K562 (cell line): Measurements from ENCODE around the gene CD8A. TPM values are rescaled to one million over a fixed set of nuclear protein-coding genes. Genes with fewer than 3 reads are reported as not detected.

Experiments used
- ATAC-seq: fragments of 200-7000 bp; cut with Tn5 transposase; 3 replicates; pipeline ENCODE4 v1.9.1; 2020; ENCODE audit warnings: moderate library complexity
- BruUV-seq: library from RNA; stranded (reverse); fragments of 400-500 nt; replicated peaks from 2 replicates; lab custom pipeline; 2021; lab: Mats Ljungman, UMichigan
- CTCF ChIA-PET: fragments of 300-600 bp; formaldehyde crosslinking; extraction: SDS; loops from one replicate; lab custom pipeline; 2021; ENCODE audit warnings: low intra/inter-chr PET ratio; lab: Yijun Ruan, JAX
- POLR2A ChIA-PET: fragments of 300-600, 350-650 bp; sonication (Branson Sonifier 250); formaldehyde crosslinking; extraction: SDS; loops from one replicate; lab custom pipeline; 2021; ENCODE audit warnings: antibody characterized with exemption, inconsistent platforms; lab: Yijun Ruan, JAX
- DNase-seq, 4 experiments: peaks; one replicate each; pipeline versions ENCODE4 v3.0.0 to v3.0.0-alpha.2; 2011 to 2018; ENCODE audit warnings: low spot score in 3 of 4, mixed read lengths in 3 of 4; ENCODE audit errors: extremely low read depth in 1 of 4
- FAIRE-seq: peaks from 2 replicates; lab custom pipeline; 2011; peaks lifted over from hg19 to GRCh38; lab: Jason Lieb, UNC
- H2AFZ ChIP-seq: 2 replicates; pipeline ENCODE4 v1.6.0; 2011; ENCODE audit warnings: low read depth, low read length, control low read depth, inconsistent platforms
- H3K27ac ChIP-seq: fragments of 200-600 bp; 3 replicates; pipeline ENCODE4 v1.8.0; 2011; ENCODE audit warnings: low read depth, mild to moderate bottlenecking, control low read depth, inconsistent platforms, low read length, moderate library complexity, mixed read lengths; ENCODE audit errors: extremely low read depth
- H3K27me3 ChIP-seq, 2 experiments: fragments of 300-600 bp in 1 of 2; 2 replicates in 1 of 2; 3 replicates in 1 of 2; pipeline versions ENCODE4 v1.6.0 to v1.8.0; 2011; ENCODE audit warnings: inconsistent platforms in 2 of 2, low read length in 2 of 2, mild to moderate bottlenecking in 1 of 2, mixed read lengths in 1 of 2, moderate library complexity in 1 of 2; ENCODE audit not compliant: control insufficient read depth in 2 of 2, insufficient read depth in 2 of 2
- H3K36me3 ChIP-seq: fragments of 300-600 bp; 3 replicates; pipeline ENCODE4 v1.8.0; 2011; ENCODE audit warnings: mild to moderate bottlenecking, low read length, inconsistent platforms; ENCODE audit not compliant: control insufficient read depth, insufficient read depth
- H3K4me1 ChIP-seq, 2 experiments: fragments of 200-600 bp in 1 of 2; replicated peaks in 1 of 2; 2 replicates in 1 of 2; 3 replicates in 1 of 2; pipeline versions ENCODE4 v1.5.1 to v1.8.0; 2011; ENCODE audit warnings: inconsistent platforms in 2 of 2, low read length in 2 of 2, mild to moderate bottlenecking in 1 of 2, mixed read lengths in 1 of 2, moderate library complexity in 1 of 2; ENCODE audit not compliant: control insufficient read depth in 2 of 2, insufficient read depth in 2 of 2
- H3K4me2 ChIP-seq: 2 replicates; pipeline ENCODE4 v1.6.1; 2011; ENCODE audit warnings: low read length, control low read depth, inconsistent platforms, mixed read lengths; ENCODE audit not compliant: insufficient read depth
- H3K4me3 ChIP-seq: fragments of 200-600 bp; sonication (generic), shearing (Covaris generic); 2 replicates; pipeline ENCODE4 v1.5.1; 2016; ENCODE audit warnings: control low read depth, inconsistent platforms
- H3K79me2 ChIP-seq: fragments of 200-600 bp; 3 replicates; pipeline ENCODE4 v1.8.0; 2011; ENCODE audit warnings: low read length, inconsistent platforms; ENCODE audit not compliant: control insufficient read depth, insufficient read depth
- H3K9ac ChIP-seq, 2 experiments: 2 replicates each; pipeline versions ENCODE4 v1.6.0 to v1.6.1; 2011; ENCODE audit warnings: low read depth in 2 of 2, low read length in 2 of 2, control low read depth in 1 of 2, inconsistent platforms in 1 of 2, mild to moderate bottlenecking in 1 of 2, mixed read lengths in 1 of 2; ENCODE audit not compliant: insufficient read depth in 1 of 2
- H3K9me1 ChIP-seq: one replicate; pipeline ENCODE4 v1.6.0; 2011; ENCODE audit warnings: inconsistent platforms, mild to moderate bottlenecking, low read length, moderate library complexity; ENCODE audit not compliant: control insufficient read depth, insufficient read depth
- H3K9me3 ChIP-seq: replicated peaks from 2 replicates; pipeline ENCODE4 v1.5.1; 2011; ENCODE audit warnings: low read depth, low read length, inconsistent platforms; ENCODE audit not compliant: control insufficient read depth, insufficient read depth
- H4K20me1 ChIP-seq: replicated peaks from 2 replicates; pipeline ENCODE4 v1.6.1; 2011; ENCODE audit warnings: low read length, inconsistent platforms, mixed read lengths; ENCODE audit not compliant: control insufficient read depth, insufficient read depth
- ARID2 ChIP-seq: fragments of 450-650 bp; IDR thresholded peaks from 2 replicates; pipeline ENCODE4 v1.6.1; 2017; ENCODE audit warnings: antibody characterized with exemption, mild to moderate bottlenecking
- BCLAF1 ChIP-seq, 2 experiments: fragments of 450-650 bp in 1 of 2; IDR thresholded peaks; 2 replicates each; pipeline ENCODE4 v1.6.1; 2011 to 2017; ENCODE audit warnings: low read depth in 2 of 2, antibody characterized with exemption in 1 of 2, borderline replicate concordance in 1 of 2, low read length in 1 of 2, mild to moderate bottlenecking in 1 of 2, mixed read lengths in 1 of 2; ENCODE audit not compliant: control insufficient read depth in 1 of 2
- ESRRA ChIP-seq: fragments of 450-650 bp; IDR thresholded peaks from 2 replicates; pipeline ENCODE4 v1.6.1; 2014; ENCODE audit warnings: low read depth, mild to moderate bottlenecking, moderate library complexity, borderline replicate concordance
- ETS1 ChIP-seq: conservative IDR thresholded peaks from 2 replicates; pipeline ENCODE4 v1.6.1; 2011; ENCODE audit warnings: low read depth, mild to moderate bottlenecking, low read length; ENCODE audit not compliant: control insufficient read depth
- MXI1 ChIP-seq: IDR thresholded peaks from 2 replicates; pipeline ENCODE4 v1.6.1; 2011; ENCODE audit warnings: low read depth, mild to moderate bottlenecking, improper control_type of control experiment, low read length
- NFATC3 ChIP-seq: fragments of 450-650 bp; IDR thresholded peaks from 2 replicates; pipeline ENCODE4 v1.6.1; 2017; ENCODE audit warnings: mild to moderate bottlenecking
- PTTG1 ChIP-seq: fragments of 450-650 bp; IDR thresholded peaks from 2 replicates; pipeline ENCODE4 v1.6.1; 2016; ENCODE audit warnings: low read depth, mild to moderate bottlenecking, missing genetic modification characterization, missing compliant biosample characterization
- RBM14 ChIP-seq: fragments of 200-400 bp; formaldehyde crosslinking; IDR thresholded peaks from 2 replicates; pipeline ENCODE4 v1.6.1; 2018; ENCODE audit warnings: low read depth, mild to moderate bottlenecking, low read length, moderate library complexity, borderline replicate concordance; ENCODE audit not compliant: insufficient read depth
- SNAPC5 ChIP-seq: fragments of 250-450 bp; sonication (Bioruptor Pico); IDR thresholded peaks from 2 replicates; pipeline ENCODE4 v1.8.0; 2021; ENCODE audit warnings: moderate library complexity, mild to moderate bottlenecking, inconsistent platforms
- TARDBP ChIP-seq: fragments of 450-650 bp; IDR thresholded peaks from 2 replicates; pipeline ENCODE4 v1.6.1; 2016
- YBX1 ChIP-seq: fragments of 450-650 bp; IDR thresholded peaks from 2 replicates; pipeline ENCODE4 v1.7.1; 2016; ENCODE audit warnings: mild to moderate bottlenecking
- ZC3H11A ChIP-seq: IDR thresholded peaks from 2 replicates; pipeline ENCODE4 v1.6.1; 2012; ENCODE audit warnings: low read depth, low read length, improper control_type of control experiment
- ZNF175 ChIP-seq: fragments of 200-800 bp; sonication (Bioruptor generic); IDR thresholded peaks from 2 replicates; pipeline ENCODE4 v1.6.1; 2016; ENCODE audit warnings: low read depth, mild to moderate bottlenecking, missing genetic modification characterization, missing compliant biosample characterization
- ZNF589 ChIP-seq: fragments of 200-800 bp; sonication (Bioruptor generic); IDR thresholded peaks from 2 replicates; pipeline ENCODE4 v1.6.1; 2016; ENCODE audit warnings: low read depth, missing genetic modification characterization, missing compliant biosample characterization
- ZNF766 ChIP-seq: fragments of 200-800 bp; sonication (Bioruptor generic); conservative IDR thresholded peaks from 2 replicates; pipeline ENCODE4 v1.6.1; 2016; ENCODE audit warnings: missing genetic modification characterization, missing compliant biosample characterization
- ZSCAN32 ChIP-seq: fragments of 450-650 bp; formaldehyde crosslinking; IDR thresholded peaks from 2 replicates; pipeline ENCODE4 v1.4.0; 2020; ENCODE audit warnings: mild to moderate bottlenecking, moderate library complexity
- WGBS: fragments of 100-300 bp; shearing (Covaris generic); methylation state at CpG from one replicate; pipeline ENCODE4 v1.1.6; 2016; ENCODE audit warnings: low coverage, mixed read lengths; ENCODE audit not compliant: insufficient coverage; ENCODE audit errors: missing lambda C conversion rate; 5-methylcytosine and 5-hydroxymethylcytosine counted together
- in situ Hi-C: fragments of 300-500 bp; cut with MboI; formaldehyde crosslinking; loops from 4 replicates; pipeline ENCODE4 v1.15.0; 2018; ENCODE audit warnings: inconsistent platforms, mixed read lengths
- intact Hi-C: fragments of 100-400 bp; cut with micrococcal nuclease; formaldehyde crosslinking; loops from 2 replicates; pipeline ENCODE4 v1.14.2; 2022
- polyA plus RNA-seq, 8 experiments: library from polyadenylated mRNA; depleted of rRNA in 4 of 8; stranded (reverse) in 5 of 8; unstranded in 3 of 8; fragments of >200 nt; fragmentation: Nextera tagmentation in 2 of 8; fragmentation: Illumina TruSeq in 1 of 8; extraction: Ambion mirVana in 2 of 8; extraction: Trizol in 1 of 8; gene quantifications; 2 replicates each; pipeline versions ENCODE4 v1.2.1 to v1.2.3, GENCODE V29; 2011 to 2014; ENCODE audit warnings: inconsistent platforms in 1 of 8, missing spikeins in 1 of 8
- total RNA-seq, 7 experiments: library from RNA; depleted of rRNA in 6 of 7; stranded (reverse); fragments of >200 nt in 6 of 7; fragmentation: Illumina TruSeq in 2 of 7; extraction: Trizol in 2 of 7; gene quantifications; 2 replicates each; pipeline versions ENCODE4 v1.2.1 to v1.2.3, GENCODE V29; 2011 to 2021; ENCODE audit warnings: low replicate concordance in 1 of 7
- TF ChIP-seq, protein P1 (sequence below): fragments of 450-650 bp; formaldehyde crosslinking; IDR thresholded peaks from 2 replicates; pipeline ENCODE4 v1.4.0; 2020; ENCODE audit warnings: mild to moderate bottlenecking, mixed read lengths

Gene CD8A
- total and polyA plus RNA-seq, 9 of the 15 experiments (the other 6 are each of a cell fraction or from before 2014, with no cell fraction given), result 0.07 TPM; not detected in 8

- DNase-seq (no peak), FAIRE-seq (no peak), ATAC-seq (no peak)
- in situ Hi-C loops (no loop called here), intact Hi-C loops (no loop called here)
- Histone ChIP-seq H3K36me3 (no peaks in the 10 kb centered on the region), H4K20me1 (no peaks in the 10 kb centered on the region), H3K27ac (no peak overlapping the region), H3K27me3 (peaks cover 8 to 57% of the 10 kb centered on the region in 2 experiments; a peak in 4 of 5 replicates), H3K9ac (no peak overlapping the region), H2AFZ (no peak overlapping the region), H3K4me2 (no peak overlapping the region), H3K4me3 (no peak overlapping the region), H3K9me3 (no peaks in the 10 kb centered on the region), H3K9me1 (no peaks in the 10 kb centered on the region), H3K79me2 (no peaks in the 10 kb centered on the region), H3K4me1 (peaks cover 0 to 6% of the 10 kb centered on the region in 2 experiments; a peak in 1 of 5 replicates)
- CTCF ChIA-PET, result no interaction called here
- WGBS, result 2% methylated on average over 11 of the region's 11 CpGs
- POLR2A ChIA-PET, result no interaction called here
- BruUV-seq, result no TSS peak
- TF ChIP-seq ZNF766 (CRISPR knock-in tag) (no peak), PTTG1 (tag) (no peak), TARDBP (no peak), ZSCAN32 (CRISPR knock-in tag) (no peak), MXI1 (no peak), ETS1 (no peak), YBX1 (no peak), NFATC3 (no peak), ARID2 (no peak), SNAPC5 (CRISPR knock-in tag) (no peak), ZC3H11A (no peak), ESRRA (no peak), ZNF175 (CRISPR knock-in tag) (no peak), ZNF589 (CRISPR knock-in tag) (no peak), BCLAF1 (IDR thresholded peaks at IDR 0.05; ENCODE audit: borderline replicate concordance in 1 of 2, control insufficient read depth in 1 of 2, low read depth in 2 of 2, low read length in 1 of 2) (no peak), RBM14 (no peak)
- TF ChIP-seq, protein P1, sequence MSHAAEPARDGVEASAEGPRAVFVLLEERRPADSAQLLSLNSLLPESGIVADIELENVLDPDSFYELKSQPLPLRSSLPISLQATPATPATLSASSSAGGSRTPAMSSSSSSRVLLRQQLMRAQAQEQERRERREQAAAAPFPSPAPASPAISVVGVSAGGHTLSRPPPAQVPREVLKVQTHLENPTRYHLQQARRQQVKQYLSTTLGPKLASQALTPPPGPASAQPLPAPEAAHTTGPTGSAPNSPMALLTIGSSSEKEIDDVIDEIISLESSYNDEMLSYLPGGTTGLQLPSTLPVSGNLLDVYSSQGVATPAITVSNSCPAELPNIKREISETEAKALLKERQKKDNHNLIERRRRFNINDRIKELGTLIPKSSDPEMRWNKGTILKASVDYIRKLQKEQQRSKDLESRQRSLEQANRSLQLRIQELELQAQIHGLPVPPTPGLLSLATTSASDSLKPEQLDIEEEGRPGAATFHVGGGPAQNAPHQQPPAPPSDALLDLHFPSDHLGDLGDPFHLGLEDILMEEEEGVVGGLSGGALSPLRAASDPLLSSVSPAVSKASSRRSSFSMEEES, result no peak
These were observed 34.5 kb upstream of the CD8A start for GRCh38 chr2:86825036-86825692.
